K562 (cell line): ENCODE data around the gene CABP4. TPM values are rescaled to one million over a fixed set of nuclear protein-coding genes. Genes with fewer than 3 reads are reported as not detected.

Experiments
- ATAC-seq: fragments of 200-7000 bp; cut with Tn5 transposase; 3 replicates; pipeline ENCODE4 v1.9.1; 2020; ENCODE audit warnings: moderate library complexity
- BruUV-seq: library from RNA; stranded (reverse); fragments of 400-500 nt; replicated peaks from 2 replicates; lab custom pipeline; 2021; lab: Mats Ljungman, UMichigan
- CTCF ChIA-PET: fragments of 300-600 bp; formaldehyde crosslinking; extraction: SDS; loops from one replicate; lab custom pipeline; 2021; ENCODE audit warnings: low intra/inter-chr PET ratio; lab: Yijun Ruan, JAX
- POLR2A ChIA-PET: fragments of 300-600, 350-650 bp; sonication (Branson Sonifier 250); formaldehyde crosslinking; extraction: SDS; loops from one replicate; lab custom pipeline; 2021; ENCODE audit warnings: antibody characterized with exemption, inconsistent platforms; lab: Yijun Ruan, JAX
- DNase-seq, 4 experiments: peaks; one replicate each; pipeline versions ENCODE4 v3.0.0 to v3.0.0-alpha.2; 2011 to 2018; ENCODE audit warnings: low spot score in 3 of 4, mixed read lengths in 3 of 4; ENCODE audit errors: extremely low read depth in 1 of 4
- FAIRE-seq: peaks from 2 replicates; lab custom pipeline; 2011; peaks lifted over from hg19 to GRCh38; lab: Jason Lieb, UNC
- H2AFZ ChIP-seq: 2 replicates; pipeline ENCODE4 v1.6.0; 2011; ENCODE audit warnings: low read depth, low read length, control low read depth, inconsistent platforms
- H3K27ac ChIP-seq: fragments of 200-600 bp; 3 replicates; pipeline ENCODE4 v1.8.0; 2011; ENCODE audit warnings: low read depth, mild to moderate bottlenecking, control low read depth, inconsistent platforms, low read length, moderate library complexity, mixed read lengths; ENCODE audit errors: extremely low read depth
- H3K27me3 ChIP-seq, 2 experiments: fragments of 300-600 bp in 1 of 2; 2 replicates in 1 of 2; 3 replicates in 1 of 2; pipeline versions ENCODE4 v1.6.0 to v1.8.0; 2011; ENCODE audit warnings: inconsistent platforms in 2 of 2, low read length in 2 of 2, mild to moderate bottlenecking in 1 of 2, mixed read lengths in 1 of 2, moderate library complexity in 1 of 2; ENCODE audit not compliant: control insufficient read depth in 2 of 2, insufficient read depth in 2 of 2
- H3K36me3 ChIP-seq: fragments of 300-600 bp; 3 replicates; pipeline ENCODE4 v1.8.0; 2011; ENCODE audit warnings: mild to moderate bottlenecking, low read length, inconsistent platforms; ENCODE audit not compliant: control insufficient read depth, insufficient read depth
- H3K4me1 ChIP-seq, 2 experiments: fragments of 200-600 bp in 1 of 2; replicated peaks in 1 of 2; 2 replicates in 1 of 2; 3 replicates in 1 of 2; pipeline versions ENCODE4 v1.5.1 to v1.8.0; 2011; ENCODE audit warnings: inconsistent platforms in 2 of 2, low read length in 2 of 2, mild to moderate bottlenecking in 1 of 2, mixed read lengths in 1 of 2, moderate library complexity in 1 of 2; ENCODE audit not compliant: control insufficient read depth in 2 of 2, insufficient read depth in 2 of 2
- H3K4me2 ChIP-seq: 2 replicates; pipeline ENCODE4 v1.6.1; 2011; ENCODE audit warnings: low read length, control low read depth, inconsistent platforms, mixed read lengths; ENCODE audit not compliant: insufficient read depth
- H3K4me3 ChIP-seq: fragments of 200-600 bp; sonication (generic), shearing (Covaris generic); 2 replicates; pipeline ENCODE4 v1.5.1; 2016; ENCODE audit warnings: control low read depth, inconsistent platforms
- H3K79me2 ChIP-seq: fragments of 200-600 bp; 3 replicates; pipeline ENCODE4 v1.8.0; 2011; ENCODE audit warnings: low read length, inconsistent platforms; ENCODE audit not compliant: control insufficient read depth, insufficient read depth
- H3K9ac ChIP-seq, 2 experiments: 2 replicates each; pipeline versions ENCODE4 v1.6.0 to v1.6.1; 2011; ENCODE audit warnings: low read depth in 2 of 2, low read length in 2 of 2, control low read depth in 1 of 2, inconsistent platforms in 1 of 2, mild to moderate bottlenecking in 1 of 2, mixed read lengths in 1 of 2; ENCODE audit not compliant: insufficient read depth in 1 of 2
- H3K9me1 ChIP-seq: one replicate; pipeline ENCODE4 v1.6.0; 2011; ENCODE audit warnings: inconsistent platforms, mild to moderate bottlenecking, low read length, moderate library complexity; ENCODE audit not compliant: control insufficient read depth, insufficient read depth
- H3K9me3 ChIP-seq: replicated peaks from 2 replicates; pipeline ENCODE4 v1.5.1; 2011; ENCODE audit warnings: low read depth, low read length, inconsistent platforms; ENCODE audit not compliant: control insufficient read depth, insufficient read depth
- H4K20me1 ChIP-seq: replicated peaks from 2 replicates; pipeline ENCODE4 v1.6.1; 2011; ENCODE audit warnings: low read length, inconsistent platforms, mixed read lengths; ENCODE audit not compliant: control insufficient read depth, insufficient read depth
- ATF7 ChIP-seq: fragments of 450-650 bp; IDR thresholded peaks from 2 replicates; pipeline ENCODE4 v1.7.1; 2014; ENCODE audit warnings: mild to moderate bottlenecking, moderate library complexity
- BCOR ChIP-seq: fragments of 450-650 bp; IDR thresholded peaks from 2 replicates; pipeline ENCODE4 v1.6.1; 2016
- KDM1A ChIP-seq, 2 experiments: fragments of 450-650 bp; IDR thresholded peaks; 2 replicates each; pipeline ENCODE4 v1.6.1; 2016; ENCODE audit warnings: mild to moderate bottlenecking in 2 of 2
- KDM5B ChIP-seq: fragments of 200-600 bp; sonication (generic); IDR thresholded peaks from 2 replicates; pipeline ENCODE4 v1.6.1; 2012; ENCODE audit warnings: low read depth, mild to moderate bottlenecking, moderate library complexity, low read length, control low read depth, inconsistent platforms; ENCODE audit not compliant: insufficient replicate concordance
- NFIC ChIP-seq: fragments of 450-650 bp; IDR thresholded peaks from 2 replicates; pipeline ENCODE4 v1.6.1; 2017; ENCODE audit warnings: mild to moderate bottlenecking, inconsistent platforms
- POLR2G ChIP-seq: fragments of 200-400 bp; formaldehyde crosslinking; IDR thresholded peaks from 2 replicates; pipeline ENCODE4 v1.6.1; 2017; ENCODE audit warnings: low read depth, mild to moderate bottlenecking, antibody characterized with exemption, low read length, moderate library complexity
- RBM25 ChIP-seq: fragments of 200-400 bp; formaldehyde crosslinking; IDR thresholded peaks from 2 replicates; pipeline ENCODE4 v1.6.1; 2018; ENCODE audit warnings: low read length, low read depth, moderate library complexity; ENCODE audit not compliant: severe bottlenecking
- RCOR1 ChIP-seq, 2 experiments: IDR thresholded peaks; 2 replicates each; pipeline ENCODE4 v1.6.1; 2012; ENCODE audit warnings: low read depth in 2 of 2, low read length in 2 of 2, borderline replicate concordance in 1 of 2, improper control_type of control experiment in 1 of 2
- TFAP4 ChIP-seq: sonication (generic); formaldehyde crosslinking; IDR thresholded peaks from 2 replicates; pipeline ENCODE4 v1.8.0; 2022; ENCODE audit warnings: missing genetic modification reagents, mild to moderate bottlenecking, moderate library complexity, borderline replicate concordance
- ZNF133 ChIP-seq: fragments of 250-450 bp; sonication (Bioruptor Pico); IDR thresholded peaks from 2 replicates; pipeline ENCODE4 v1.4.0; 2020; ENCODE audit warnings: mild to moderate bottlenecking
- WGBS: fragments of 100-300 bp; shearing (Covaris generic); methylation state at CpG from one replicate; pipeline ENCODE4 v1.1.6; 2016; ENCODE audit warnings: low coverage, mixed read lengths; ENCODE audit not compliant: insufficient coverage; ENCODE audit errors: missing lambda C conversion rate; 5-methylcytosine and 5-hydroxymethylcytosine counted together
- in situ Hi-C: fragments of 300-500 bp; cut with MboI; formaldehyde crosslinking; loops from 4 replicates; pipeline ENCODE4 v1.15.0; 2018; ENCODE audit warnings: inconsistent platforms, mixed read lengths
- intact Hi-C: fragments of 100-400 bp; cut with micrococcal nuclease; formaldehyde crosslinking; loops from 2 replicates; pipeline ENCODE4 v1.14.2; 2022
- polyA plus RNA-seq, 8 experiments: library from polyadenylated mRNA; depleted of rRNA in 4 of 8; stranded (reverse) in 5 of 8; unstranded in 3 of 8; fragments of >200 nt; fragmentation: Nextera tagmentation in 2 of 8; fragmentation: Illumina TruSeq in 1 of 8; extraction: Ambion mirVana in 2 of 8; extraction: Trizol in 1 of 8; gene quantifications; 2 replicates each; pipeline versions ENCODE4 v1.2.1 to v1.2.3, GENCODE V29; 2011 to 2014; ENCODE audit warnings: inconsistent platforms in 1 of 8, missing spikeins in 1 of 8
- total RNA-seq, 7 experiments: library from RNA; depleted of rRNA in 6 of 7; stranded (reverse); fragments of >200 nt in 6 of 7; fragmentation: Illumina TruSeq in 2 of 7; extraction: Trizol in 2 of 7; gene quantifications; 2 replicates each; pipeline versions ENCODE4 v1.2.1 to v1.2.3, GENCODE V29; 2011 to 2021; ENCODE audit warnings: low replicate concordance in 1 of 7
- TF ChIP-seq, protein P1 (sequence below): sonication (generic); formaldehyde crosslinking; IDR thresholded peaks from 2 replicates; pipeline ENCODE4 v1.8.0; 2022; ENCODE audit warnings: missing genetic modification reagents, mild to moderate bottlenecking, borderline replicate concordance

CABP4 gene
- total and polyA plus RNA-seq, 9 of the 15 experiments (the other 6 are each of a cell fraction or from before 2014, with no cell fraction given): 0.11 TPM; not detected in 8

DNA sequence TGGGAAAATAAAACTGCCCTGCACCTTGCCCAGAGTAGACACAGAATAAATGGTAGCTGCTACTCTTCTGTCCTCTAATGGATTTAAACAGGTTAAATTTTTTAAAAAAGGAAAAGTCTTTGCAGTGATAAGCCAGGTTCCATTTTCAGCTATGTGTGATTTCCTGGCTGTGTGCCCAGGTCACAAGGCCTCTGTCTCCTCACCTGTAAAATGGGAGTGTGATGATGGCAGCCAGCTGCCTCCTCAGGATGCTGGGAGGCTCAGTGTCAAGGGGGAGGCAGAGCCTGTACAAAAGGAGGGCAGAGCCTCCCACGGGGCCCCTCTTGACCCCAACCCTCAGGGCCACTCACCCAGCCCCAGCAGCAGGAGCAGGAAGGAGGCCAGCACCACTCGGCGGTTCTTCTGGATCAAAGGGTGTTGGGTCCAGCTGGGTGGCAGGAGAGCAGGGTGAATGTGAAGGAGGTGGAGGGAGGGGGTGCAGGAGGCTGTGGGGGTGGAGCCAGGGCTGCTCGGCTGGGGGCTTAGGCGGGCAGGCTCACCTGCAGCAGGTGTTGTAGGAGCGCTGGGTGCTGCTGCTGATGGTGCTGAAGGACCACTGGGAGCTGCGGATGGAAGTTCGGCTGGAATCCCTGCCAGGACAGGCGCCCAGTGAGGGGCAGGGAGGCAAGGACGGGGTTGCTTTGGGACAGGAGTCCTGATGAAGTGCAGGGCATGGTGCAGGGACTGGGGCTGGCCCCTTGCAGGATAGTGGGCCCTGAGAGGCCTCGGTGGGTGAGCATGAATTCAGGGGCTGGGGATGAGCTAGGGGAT, 12.0 kb downstream of the CABP4 start:
- peak; percentile 0 for TF ChIP-seq KDM5B
- TF ChIP-seq, protein P1, sequence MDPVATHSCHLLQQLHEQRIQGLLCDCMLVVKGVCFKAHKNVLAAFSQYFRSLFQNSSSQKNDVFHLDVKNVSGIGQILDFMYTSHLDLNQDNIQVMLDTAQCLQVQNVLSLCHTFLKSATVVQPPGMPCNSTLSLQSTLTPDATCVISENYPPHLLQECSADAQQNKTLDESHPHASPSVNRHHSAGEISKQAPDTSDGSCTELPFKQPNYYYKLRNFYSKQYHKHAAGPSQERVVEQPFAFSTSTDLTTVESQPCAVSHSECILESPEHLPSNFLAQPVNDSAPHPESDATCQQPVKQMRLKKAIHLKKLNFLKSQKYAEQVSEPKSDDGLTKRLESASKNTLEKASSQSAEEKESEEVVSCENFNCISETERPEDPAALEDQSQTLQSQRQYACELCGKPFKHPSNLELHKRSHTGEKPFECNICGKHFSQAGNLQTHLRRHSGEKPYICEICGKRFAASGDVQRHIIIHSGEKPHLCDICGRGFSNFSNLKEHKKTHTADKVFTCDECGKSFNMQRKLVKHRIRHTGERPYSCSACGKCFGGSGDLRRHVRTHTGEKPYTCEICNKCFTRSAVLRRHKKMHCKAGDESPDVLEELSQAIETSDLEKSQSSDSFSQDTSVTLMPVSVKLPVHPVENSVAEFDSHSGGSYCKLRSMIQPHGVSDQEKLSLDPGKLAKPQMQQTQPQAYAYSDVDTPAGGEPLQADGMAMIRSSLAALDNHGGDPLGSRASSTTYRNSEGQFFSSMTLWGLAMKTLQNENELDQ (CRISPR knock-in tag): no peak
- TF ChIP-seq ATF7: no peak
- TF ChIP-seq BCOR: peak; percentile 31; the same call in 1 of the 2 replicates
- TF ChIP-seq RCOR1 (IDR thresholded peaks at IDR 0.05; ENCODE audit: borderline replicate concordance in 1 of 2, low read depth in 2 of 2, low read length in 2 of 2): peak in 1 of 2 experiments; percentile 54; a peak in 1 of 4 replicates
- TF ChIP-seq ZNF133 (CRISPR knock-in tag): no peak
- TF ChIP-seq RBM25: peak; percentile 59
- TF ChIP-seq KDM1A (IDR thresholded peaks at IDR 0.05): peak in 1 of 2 experiments; percentile 39; a peak in 1 of 4 replicates
- TF ChIP-seq TFAP4 (CRISPR knock-in tag): 0 out of 2 replicates have a peak, but pooled peaks have one; percentile 18
- TF ChIP-seq POLR2G: peak; percentile 53
- TF ChIP-seq NFIC: peak; percentile 84
- Histone ChIP-seq H3K4me1 (peaks cover 20 to 56% of the 10 kb centered on the region in 2 experiments; a peak in 4 of 5 replicates), H3K9me1 (no peaks in the 10 kb centered on the region), H4K20me1 (no peaks in the 10 kb centered on the region), H3K9ac (peak overlapping the region in 1 of 2 experiments; percentile 35; a peak in 1 of 4 replicates), H2AFZ (no peak overlapping the region), H3K4me3 (no peak overlapping the region), H3K79me2 (peaks cover 12% of the 10 kb centered on the region), H3K27me3 (no peaks in the 10 kb centered on the region), H3K9me3 (no peaks in the 10 kb centered on the region), H3K36me3 (no peaks in the 10 kb centered on the region), H3K27ac (no peak overlapping the region), H3K4me2 (no peak overlapping the region)
- FAIRE-seq (no peak), ATAC-seq (no peak), DNase-seq (no peak)
- ChIA-PET CTCF (no interaction called here), POLR2A (interaction anchor here (0.5 to 1.7 kb wide), 3 partner anchors 10 to 78 kb away, joined by 3 to 4 read pairs (median 3); partner anchors contain the start of gene AIP)
- 77% methylated on average over 8 of the region's 11 CpGs for WGBS
- intact Hi-C loops (loop anchor here (5.0 kb wide), 1 partner anchor 45 kb away; no protein-coding TSS in a partner anchor), in situ Hi-C loops (no loop called here)
- no TSS peak for BruUV-seq
